AG04450 (cell line): Measurements from ENCODE around the gene OR2Y1. TPM values are rescaled to one million over a fixed set of nuclear protein-coding genes. Genes with fewer than 3 reads are reported as not detected.

ENCODE experiments used
- CTCF ChIA-PET: fragments of 300-600, 350-600 bp; formaldehyde crosslinking; extraction: SDS; loops from one replicate; lab custom pipeline; 2022; ENCODE audit warnings: antibody characterized with exemption, inconsistent platforms; lab: Charles Lee
- POLR2A ChIA-PET: fragments of 350-600 bp; formaldehyde crosslinking; extraction: SDS; loops from one replicate; lab custom pipeline; 2021; ENCODE audit warnings: antibody characterized with exemption, inconsistent platforms; lab: Yijun Ruan, JAX
- DNase-seq: peaks from one replicate; pipeline ENCODE4 v3.0.0-alpha.2; 2011; ENCODE audit warnings: low read depth, low spot score
- H3K27ac ChIP-seq: one replicate; pipeline ENCODE4 v1.5.1; 2012; ENCODE audit warnings: low read depth, low read length, control low read depth
- H3K27me3 ChIP-seq: one replicate; pipeline ENCODE4 v1.6.0; 2012; ENCODE audit warnings: low read length; ENCODE audit not compliant: control insufficient read depth, insufficient read depth
- H3K4me3 ChIP-seq: 2 replicates; pipeline ENCODE4 v1.5.1; 2011; ENCODE audit warnings: mild to moderate bottlenecking, low read depth, low read length, control low read depth
- H3K9me3 ChIP-seq: 2 replicates; pipeline ENCODE4 v1.5.1; 2012; ENCODE audit warnings: low read length; ENCODE audit not compliant: control insufficient read depth, insufficient read depth
- polyA plus RNA-seq: library from polyadenylated mRNA; depleted of rRNA; stranded (reverse); fragments of >200 nt; gene quantifications from 2 replicates; pipeline ENCODE4 v1.2.3, GENCODE V29; 2011
- TF ChIP-seq, protein P1 (sequence below): IDR thresholded peaks from 2 replicates; pipeline ENCODE4 v1.5.1; 2011; ENCODE audit warnings: low read depth, low read length, control low read depth, inconsistent platforms

OR2Y1 gene
- polyA plus RNA-seq, 1 experiment, result not detected

DNA sequence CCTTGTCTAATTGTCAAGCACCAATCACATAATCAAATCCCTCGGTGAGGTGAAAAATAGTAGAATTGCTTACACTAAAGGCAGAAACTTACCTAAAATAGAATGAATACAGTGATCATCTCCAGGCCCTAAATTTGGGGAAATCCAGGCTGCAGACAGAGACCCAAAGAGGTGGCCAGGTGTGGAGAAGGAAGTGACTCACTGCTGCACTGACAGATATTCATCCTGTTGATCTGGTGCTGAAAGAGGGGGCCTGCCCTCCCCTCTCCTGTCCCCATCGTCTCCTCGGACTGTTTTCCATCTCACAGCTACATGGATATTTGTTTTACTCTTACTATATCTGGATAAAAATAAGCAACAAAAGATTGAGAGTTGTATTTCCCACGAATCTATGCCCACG, 15.9 kb downstream of the OR2Y1 start:
- Histone ChIP-seq H3K27me3 (no peaks in the 10 kb centered on the region), H3K4me3 (no peak overlapping the region), H3K9me3 (no peaks in the 10 kb centered on the region), H3K27ac (no peak overlapping the region)
- no peak for DNase-seq
- TF ChIP-seq, protein P1, sequence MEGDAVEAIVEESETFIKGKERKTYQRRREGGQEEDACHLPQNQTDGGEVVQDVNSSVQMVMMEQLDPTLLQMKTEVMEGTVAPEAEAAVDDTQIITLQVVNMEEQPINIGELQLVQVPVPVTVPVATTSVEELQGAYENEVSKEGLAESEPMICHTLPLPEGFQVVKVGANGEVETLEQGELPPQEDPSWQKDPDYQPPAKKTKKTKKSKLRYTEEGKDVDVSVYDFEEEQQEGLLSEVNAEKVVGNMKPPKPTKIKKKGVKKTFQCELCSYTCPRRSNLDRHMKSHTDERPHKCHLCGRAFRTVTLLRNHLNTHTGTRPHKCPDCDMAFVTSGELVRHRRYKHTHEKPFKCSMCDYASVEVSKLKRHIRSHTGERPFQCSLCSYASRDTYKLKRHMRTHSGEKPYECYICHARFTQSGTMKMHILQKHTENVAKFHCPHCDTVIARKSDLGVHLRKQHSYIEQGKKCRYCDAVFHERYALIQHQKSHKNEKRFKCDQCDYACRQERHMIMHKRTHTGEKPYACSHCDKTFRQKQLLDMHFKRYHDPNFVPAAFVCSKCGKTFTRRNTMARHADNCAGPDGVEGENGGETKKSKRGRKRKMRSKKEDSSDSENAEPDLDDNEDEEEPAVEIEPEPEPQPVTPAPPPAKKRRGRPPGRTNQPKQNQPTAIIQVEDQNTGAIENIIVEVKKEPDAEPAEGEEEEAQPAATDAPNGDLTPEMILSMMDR, result no peak
- CTCF ChIA-PET, result no interaction called here
- POLR2A ChIA-PET, result no interaction called here

DNA sequence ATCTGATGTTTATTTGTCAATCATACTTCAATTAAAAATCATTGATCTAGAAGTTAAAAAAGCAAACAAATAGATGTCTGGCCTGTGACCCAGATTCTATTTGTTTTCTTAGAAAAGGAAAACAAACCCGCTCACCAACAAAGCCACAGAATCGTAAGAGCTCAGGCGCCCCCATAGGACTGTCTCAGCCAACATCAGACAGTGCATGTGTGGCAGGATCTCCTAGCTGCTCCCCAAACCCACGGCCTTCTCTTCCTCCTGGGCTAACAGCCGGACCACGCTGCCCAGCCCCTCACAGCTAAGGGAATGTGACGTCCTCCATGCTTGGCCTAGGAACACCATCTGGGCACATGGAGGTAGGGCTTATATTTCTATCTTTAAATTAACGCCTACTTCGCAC, 19.4 kb downstream of the OR2Y1 start:
- no peak for DNase-seq
- TF ChIP-seq, protein P1, result no peak
- no peak overlapping the region for H3K4me3 ChIP-seq
- ChIA-PET POLR2A (no interaction called here), CTCF (interaction anchor here (0.9 kb wide), 1 partner anchor 16 kb away, joined by 4 read pairs; no protein-coding TSS in a partner anchor)
- H3K9me3 ChIP-seq, result no peaks in the 10 kb centered on the region
- no peaks in the 10 kb centered on the region for H3K27me3 ChIP-seq
- no peak overlapping the region for H3K27ac ChIP-seq

DNA sequence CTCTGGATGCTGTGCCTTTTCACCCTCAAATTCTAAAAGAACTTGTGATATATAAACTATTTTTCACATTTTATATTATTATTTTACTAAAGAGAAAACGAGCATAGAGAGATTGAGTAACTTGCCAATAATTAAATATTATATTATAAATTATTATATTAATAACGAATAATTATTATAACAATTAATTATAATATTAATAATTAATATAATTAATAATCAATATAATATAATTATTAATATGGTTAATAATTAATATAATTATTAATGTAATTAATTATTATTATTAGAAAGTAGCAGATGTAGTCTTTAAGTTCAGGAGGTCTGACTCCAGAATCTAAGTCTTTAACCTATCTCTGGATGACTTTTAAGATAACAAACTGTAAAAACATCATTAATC, 20.1 kb downstream of the OR2Y1 start:
- DNase-seq, result no peak
- ChIA-PET CTCF (interaction anchor here (1.2 to 2.0 kb wide), 5 partner anchors 11 to 424 kb away, joined by 3 to 6 read pairs (median 4); no protein-coding TSS in a partner anchor), POLR2A (no interaction called here)
- no peaks in the 10 kb centered on the region for H3K9me3 ChIP-seq
- TF ChIP-seq, protein P1, result no peak
- no peaks in the 10 kb centered on the region for H3K27me3 ChIP-seq
- H3K27ac ChIP-seq, result no peak overlapping the region
- H3K4me3 ChIP-seq, result no peak overlapping the region

DNA sequence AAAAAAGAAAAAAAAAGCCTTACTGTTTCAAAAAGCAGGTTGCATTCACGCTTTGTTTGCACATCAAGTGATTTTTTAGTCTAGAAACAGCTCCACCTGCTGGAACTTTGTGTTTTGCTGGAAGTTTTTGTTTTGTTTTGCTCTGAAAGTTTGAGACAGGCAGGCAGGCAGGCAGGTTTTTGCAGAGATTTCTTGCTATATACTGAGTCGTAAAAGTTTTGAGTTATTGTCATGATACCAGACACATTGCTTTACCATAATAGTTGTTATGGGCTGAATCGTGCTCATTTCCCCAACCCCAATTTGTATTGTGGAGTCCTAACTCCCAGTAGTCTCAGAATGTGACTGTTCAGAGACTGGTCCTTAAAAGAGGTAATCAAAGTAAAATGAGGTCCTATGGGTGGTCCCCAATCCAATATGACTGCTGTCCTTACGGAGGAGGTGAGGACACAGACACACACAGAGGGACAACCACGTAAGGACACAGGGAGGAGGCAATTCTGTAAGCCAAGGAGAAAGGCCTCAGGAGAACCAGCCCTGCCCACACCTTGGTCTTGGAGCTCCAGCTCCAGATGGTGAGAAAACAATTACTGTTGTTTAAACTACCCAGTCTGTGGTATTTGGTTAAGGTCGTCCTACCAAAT, 20.9 kb downstream of the OR2Y1 start:
- ChIA-PET POLR2A (no interaction called here), CTCF (interaction anchor here (0.8 to 2.0 kb wide), 12 partner anchors 9 to 425 kb away, joined by 3 to 10 read pairs (median 4); partner anchors contain the start of gene OR2Y1)
- Histone ChIP-seq H3K27me3 (no peaks in the 10 kb centered on the region), H3K9me3 (no peaks in the 10 kb centered on the region), H3K4me3 (no peak overlapping the region), H3K27ac (no peak overlapping the region)
- TF ChIP-seq, protein P1, result peak; percentile 73
- DNase-seq, result peak; percentile 4

DNA sequence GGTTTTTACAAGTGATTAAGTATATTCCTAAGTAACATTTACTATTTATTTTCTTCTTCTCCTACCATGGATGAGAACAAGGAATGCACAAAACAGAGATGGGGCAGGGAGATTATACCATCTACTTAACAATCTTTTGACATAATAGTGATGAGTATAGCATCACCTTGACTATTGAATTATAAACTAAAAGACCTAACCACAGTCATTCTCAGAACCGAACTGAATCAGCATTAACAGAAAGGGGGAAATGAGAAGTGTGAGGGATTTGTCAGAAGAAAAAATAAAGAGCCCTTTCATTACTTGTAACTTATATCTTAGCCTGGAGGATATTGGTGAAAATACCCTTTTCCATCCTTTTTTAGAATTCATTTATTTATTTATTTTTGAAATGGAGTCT, 21.9 kb downstream of the OR2Y1 start:
- TF ChIP-seq, protein P1, result no peak
- Histone ChIP-seq H3K4me3 (no peak overlapping the region), H3K9me3 (no peaks in the 10 kb centered on the region), H3K27ac (no peak overlapping the region), H3K27me3 (no peaks in the 10 kb centered on the region)
- CTCF ChIA-PET, result interaction anchor here (0.8 to 2.0 kb wide), 9 partner anchors 8 to 424 kb away, joined by 3 to 10 read pairs (median 6); partner anchors contain the start of gene OR2Y1
- POLR2A ChIA-PET, result no interaction called here
- DNase-seq, result no peak
